Activated B cell treated with CpG ODN at 0.5 μM for 24 hours (primary cell): ENCODE data around the gene KRTAP9-1. TPM values are rescaled to one million over a fixed set of nuclear protein-coding genes. Genes with fewer than 3 reads are reported as not detected.
"Not testable (repeated sequence)": the region's sequence is repeated elsewhere in the genome, so short reads cannot be mapped to it uniquely, and the experiment has no call there.

Experiments
- ATAC-seq: fragments of 200-7000 bp; cut with Tn5 transposase; one replicate; pipeline ENCODE4 v1.10.0; 2021; ENCODE audit warnings: low read depth, mild to moderate bottlenecking, moderate library complexity
- CTCF ChIA-PET: fragments of 350-600 bp; sonication (Branson Sonifier 250); formaldehyde crosslinking; loops from one replicate; lab custom pipeline; 2021; ENCODE audit warnings: antibody characterized with exemption; lab: Charles Lee
- POLR2A ChIA-PET: fragments of 350-600 bp; sonication (Branson Sonifier 250); formaldehyde crosslinking; loops from one replicate; lab custom pipeline; 2021; ENCODE audit warnings: antibody characterized with exemption; lab: Charles Lee
- DNase-seq: peaks from one replicate; pipeline ENCODE4 v3.0.0; 2022
- H3K27ac Mint-ChIP-seq: one replicate; pipeline ENCODE4 v1.8.0; 2020; ENCODE audit warnings: mixed read lengths
- H3K27me3 Mint-ChIP-seq: one replicate; pipeline ENCODE4 v1.8.0; 2021; ENCODE audit warnings: mixed read lengths
- H3K36me3 Mint-ChIP-seq: one replicate; pipeline ENCODE4 v1.8.0; 2021; ENCODE audit warnings: low read depth, mixed read lengths
- H3K4me1 Mint-ChIP-seq: one replicate; pipeline ENCODE4 v1.8.0; 2021; ENCODE audit warnings: mixed read lengths
- H3K4me3 Mint-ChIP-seq: one replicate; pipeline ENCODE4 v1.8.0; 2020; ENCODE audit warnings: mild to moderate bottlenecking, mixed read lengths
- H3K9me3 Mint-ChIP-seq: one replicate; pipeline ENCODE4 v1.8.0; 2020; ENCODE audit warnings: mixed read lengths
- intact Hi-C: fragments of 100-400 bp; cut with micrococcal nuclease; formaldehyde crosslinking; loops from one replicate; pipeline ENCODE4 v1.15.1; 2024
- total RNA-seq: library from RNA; stranded (reverse); gene quantifications from 2 replicates; pipeline ENCODE4 v1.2.3, GENCODE V29; 2022
- TF ChIP-seq, protein P1 (sequence below): fragments of 200-600 bp; IDR thresholded peaks from one replicate; pipeline ENCODE4 v1.8.0; 2022; ENCODE audit warnings: antibody characterized with exemption, mild to moderate bottlenecking

Gene KRTAP9-1
- total RNA-seq, 1 donor from 2014 or later = not detected

DNA sequence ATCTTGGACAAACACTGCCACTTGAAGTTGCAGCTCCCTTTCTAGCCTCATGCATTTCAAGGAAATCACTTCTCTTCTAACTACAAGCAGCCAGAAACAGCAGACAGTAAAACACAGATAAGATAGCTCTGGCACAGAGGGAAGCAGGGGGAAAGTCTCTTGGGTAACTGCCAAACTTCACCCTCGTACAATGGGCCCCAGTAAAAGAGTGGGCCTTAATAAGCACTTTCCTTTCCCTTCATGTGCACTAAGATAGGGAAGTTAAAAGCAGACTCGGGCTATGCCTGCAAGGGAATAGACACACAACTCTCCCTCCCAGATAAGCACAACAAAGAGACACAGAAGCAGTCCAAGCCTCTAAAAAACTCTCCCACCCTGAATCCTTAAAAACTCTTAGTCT lies 35.8 kb upstream of the KRTAP9-1 start:
- no peaks in the 10 kb centered on the region for H3K9me3 Mint-ChIP-seq
- no peak for ATAC-seq
- POLR2A ChIA-PET = no interaction called here
- H3K4me1 Mint-ChIP-seq = no peaks in the 10 kb centered on the region
- no peak for DNase-seq
- TF ChIP-seq, protein P1, sequence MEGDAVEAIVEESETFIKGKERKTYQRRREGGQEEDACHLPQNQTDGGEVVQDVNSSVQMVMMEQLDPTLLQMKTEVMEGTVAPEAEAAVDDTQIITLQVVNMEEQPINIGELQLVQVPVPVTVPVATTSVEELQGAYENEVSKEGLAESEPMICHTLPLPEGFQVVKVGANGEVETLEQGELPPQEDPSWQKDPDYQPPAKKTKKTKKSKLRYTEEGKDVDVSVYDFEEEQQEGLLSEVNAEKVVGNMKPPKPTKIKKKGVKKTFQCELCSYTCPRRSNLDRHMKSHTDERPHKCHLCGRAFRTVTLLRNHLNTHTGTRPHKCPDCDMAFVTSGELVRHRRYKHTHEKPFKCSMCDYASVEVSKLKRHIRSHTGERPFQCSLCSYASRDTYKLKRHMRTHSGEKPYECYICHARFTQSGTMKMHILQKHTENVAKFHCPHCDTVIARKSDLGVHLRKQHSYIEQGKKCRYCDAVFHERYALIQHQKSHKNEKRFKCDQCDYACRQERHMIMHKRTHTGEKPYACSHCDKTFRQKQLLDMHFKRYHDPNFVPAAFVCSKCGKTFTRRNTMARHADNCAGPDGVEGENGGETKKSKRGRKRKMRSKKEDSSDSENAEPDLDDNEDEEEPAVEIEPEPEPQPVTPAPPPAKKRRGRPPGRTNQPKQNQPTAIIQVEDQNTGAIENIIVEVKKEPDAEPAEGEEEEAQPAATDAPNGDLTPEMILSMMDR = no peak
- intact Hi-C loops = no loop called here
- H3K4me3 Mint-ChIP-seq = no peak overlapping the region
- H3K27me3 Mint-ChIP-seq = peaks cover 33% of the 10 kb centered on the region
- H3K27ac Mint-ChIP-seq = no peak overlapping the region
- no peaks in the 10 kb centered on the region for H3K36me3 Mint-ChIP-seq
- CTCF ChIA-PET = no interaction called here

DNA sequence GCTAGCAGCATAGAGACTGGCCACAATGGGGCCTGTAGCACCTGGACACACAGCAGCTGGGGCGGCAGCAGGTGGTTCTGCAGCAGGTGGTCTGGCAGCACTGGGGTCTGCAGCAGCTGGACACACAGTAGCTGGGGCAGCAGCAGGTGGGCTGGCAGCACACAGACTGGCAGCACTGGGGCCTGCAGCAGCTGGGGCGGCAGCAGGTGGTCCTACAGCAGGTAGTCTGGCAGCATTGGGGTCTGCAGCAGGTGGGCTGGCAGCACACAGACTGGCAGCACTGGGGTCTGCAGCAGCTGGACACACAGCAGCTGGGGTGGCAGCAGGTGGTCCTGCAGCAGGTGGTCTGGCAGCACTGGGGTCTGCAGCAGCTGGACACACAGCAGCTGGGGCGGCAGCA lies 29.5 kb upstream of the KRTAP9-1 start:
- H3K9me3 Mint-ChIP-seq, H3K4me3 Mint-ChIP-seq, H3K27ac Mint-ChIP-seq, ATAC-seq, H3K36me3 Mint-ChIP-seq, POLR2A ChIA-PET, H3K4me1 Mint-ChIP-seq, intact Hi-C loops, CTCF ChIA-PET, DNase-seq: not testable (repeated sequence)
- peaks cover 28% of the 10 kb centered on the region for H3K27me3 Mint-ChIP-seq

DNA sequence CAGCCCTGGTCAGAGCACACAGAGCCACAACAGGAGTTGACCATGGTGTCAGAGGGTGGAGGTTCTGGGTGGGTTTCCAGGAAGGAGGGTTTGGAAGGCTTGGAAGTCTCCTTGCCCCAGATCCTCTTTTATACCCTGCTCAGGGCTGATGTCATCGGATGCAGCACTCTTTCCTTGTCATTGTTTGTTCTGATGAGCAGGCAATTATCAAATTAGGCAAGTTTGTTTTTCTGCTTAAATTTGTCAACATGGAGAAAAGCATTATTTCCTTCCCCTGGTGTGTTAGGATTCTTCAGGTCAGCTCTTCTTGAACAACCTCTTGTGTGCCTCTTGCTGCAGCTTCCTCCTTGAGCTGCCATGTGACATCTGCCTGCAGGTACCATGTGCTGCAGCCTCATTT lies 29.0 kb upstream of the KRTAP9-1 start, which contains the start of gene KRTAP4-4:
Gene KRTAP4-4 (minus strand): TSS at position 101 of the 400 bp plus-strand sequence. CDS start 57 bp downstream, at position 44.
- no peak within 1 kb of the TSS for H3K27ac Mint-ChIP-seq
- H3K4me3 Mint-ChIP-seq = no peak within 1 kb of the TSS
- intact Hi-C loops = no loop called here
- peaks cover 26% of the 10 kb centered on the region for H3K27me3 Mint-ChIP-seq
- DNase-seq = no peak
- CTCF ChIA-PET = no interaction called here
- POLR2A ChIA-PET = no interaction called here
- H3K36me3 Mint-ChIP-seq = no peaks in the 10 kb centered on the region
- no peak for ATAC-seq
- TF ChIP-seq, protein P1 = no peak
- H3K4me1 Mint-ChIP-seq = no peaks in the 10 kb centered on the region
- no peaks in the 10 kb centered on the region for H3K9me3 Mint-ChIP-seq

DNA sequence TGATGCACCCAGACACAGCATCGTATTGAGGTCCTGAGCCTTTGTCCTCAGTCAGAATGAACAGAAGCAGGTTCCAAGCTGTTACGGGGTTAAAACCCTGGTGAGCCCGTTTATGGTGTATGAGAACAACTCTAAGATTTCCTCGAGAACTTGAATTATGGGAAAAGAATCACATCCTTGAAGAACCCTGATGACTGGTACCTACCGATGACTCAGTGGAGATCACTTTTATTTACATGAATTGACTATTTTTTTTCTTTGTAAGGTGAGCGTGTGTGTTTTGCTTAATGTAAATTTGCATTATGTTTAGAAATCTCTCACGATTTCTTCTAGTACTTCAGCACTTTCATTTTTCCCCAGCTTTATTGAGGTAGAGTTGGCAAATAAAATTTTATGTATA lies 25.9 kb upstream of the KRTAP9-1 start:
- Mint-ChIP-seq H3K36me3 (no peaks in the 10 kb centered on the region), H3K27ac (no peak overlapping the region), H3K9me3 (no peaks in the 10 kb centered on the region), H3K4me1 (no peaks in the 10 kb centered on the region), H3K4me3 (no peak overlapping the region), H3K27me3 (peaks cover 11% of the 10 kb centered on the region)
- CTCF ChIA-PET = no interaction called here
- no peak for ATAC-seq
- TF ChIP-seq, protein P1 = no peak
- POLR2A ChIA-PET = no interaction called here
- DNase-seq = no peak
- intact Hi-C loops = no loop called here

DNA sequence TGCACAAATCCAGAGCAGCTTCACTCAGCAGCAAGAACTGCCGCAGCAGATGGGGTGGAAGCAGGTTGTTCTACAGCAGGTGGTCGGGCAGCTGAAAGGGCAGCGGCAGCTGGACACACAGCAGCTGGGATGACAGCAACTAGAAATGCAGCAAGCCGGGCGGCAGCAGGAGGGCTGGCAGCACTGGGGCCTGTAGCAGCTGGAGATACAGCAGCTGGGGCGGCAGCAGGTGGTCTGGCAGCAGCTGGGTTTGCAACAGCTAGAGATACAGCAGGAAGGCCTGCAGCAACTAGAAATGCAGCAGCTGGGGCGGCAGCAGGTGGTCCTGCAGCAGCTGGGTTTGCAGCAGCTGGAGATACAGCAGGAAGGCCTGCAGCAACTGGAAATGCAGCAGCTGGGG lies 22.1 kb upstream of the KRTAP9-1 start:
- ATAC-seq (no peak), DNase-seq (no peak)
- Mint-ChIP-seq H3K9me3 (no peaks in the 10 kb centered on the region), H3K27ac (no peak overlapping the region), H3K27me3 (peaks cover 4% of the 10 kb centered on the region), H3K36me3 (no peaks in the 10 kb centered on the region), H3K4me1 (no peaks in the 10 kb centered on the region), H3K4me3 (no peak overlapping the region)
- TF ChIP-seq, protein P1 = no peak
- intact Hi-C loops = no loop called here
- POLR2A ChIA-PET = no interaction called here
- CTCF ChIA-PET = no interaction called here

DNA sequence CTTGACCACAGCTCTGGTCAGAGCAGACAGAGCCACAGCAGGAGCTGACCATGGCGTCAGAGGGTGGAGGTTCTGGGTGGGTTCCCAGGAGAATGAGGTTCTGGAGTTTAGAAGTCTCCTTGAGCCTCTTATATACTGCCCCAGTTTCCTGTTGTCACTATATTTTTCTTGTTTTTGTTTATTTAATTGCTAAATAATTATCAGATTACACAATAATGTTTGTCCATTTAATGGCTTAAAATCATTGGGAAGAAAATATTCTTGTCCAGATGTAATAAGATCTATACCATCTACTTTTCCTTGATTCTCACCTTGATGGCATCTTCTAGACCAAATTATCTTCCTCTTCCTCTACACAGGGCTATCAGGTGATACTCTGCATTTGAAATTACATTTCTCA lies 21.6 kb upstream of the KRTAP9-1 start, which contains the start of gene KRTAP4-3:
Gene KRTAP4-3 (minus strand): TSS at position 101 of the 400 bp plus-strand sequence. CDS start 49 bp downstream, at position 52.
- H3K4me1 Mint-ChIP-seq = no peaks in the 10 kb centered on the region

More for the DNA sequence above, 21.6 kb upstream of the KRTAP9-1 start, which contains the start of gene KRTAP4-3:
- Mint-ChIP-seq H3K27me3 (peaks cover 8% of the 10 kb centered on the region), H3K27ac (no peak within 1 kb of the TSS), H3K36me3 (no peaks in the 10 kb centered on the region), H3K9me3 (no peaks in the 10 kb centered on the region), H3K4me3 (no peak within 1 kb of the TSS)
- no peak for ATAC-seq
- ChIA-PET POLR2A (no interaction called here), CTCF (no interaction called here)
- intact Hi-C loops = no loop called here
- TF ChIP-seq, protein P1 = no peak
- DNase-seq = no peak
